PFSK-1 (cell line): ENCODE results near the gene C20orf96.

Experiments
- FOXP2 ChIP-seq: optimal IDR thresholded peaks from 2 replicates; pipeline ENCODE3; 2011; ENCODE audit warnings: borderline replicate concordance, control low read depth, inconsistent platforms; ENCODE audit not compliant: insufficient read depth; ENCODE audit errors: extremely low read length, extremely low read depth
- POLR2AphosphoS5 ChIP-seq: IDR thresholded peaks from 2 replicates; pipeline ENCODE4 v1.6.1; 2012; ENCODE audit warnings: low read depth, mild to moderate bottlenecking, control low read depth, low read length, moderate library complexity
- REST ChIP-seq, 2 experiments: IDR thresholded peaks; 2 replicates each; pipeline versions ENCODE4 v1.6.1 to v1.8.0; 2011 to 2012; ENCODE audit warnings: low read depth in 2 of 2, low read length in 2 of 2, control low read depth in 1 of 2, inconsistent platforms in 1 of 2, mild to moderate bottlenecking in 1 of 2, moderate library complexity in 1 of 2; ENCODE audit not compliant: insufficient read depth in 1 of 2
- SIN3A ChIP-seq: IDR thresholded peaks from 2 replicates; pipeline ENCODE4 v1.6.1; 2012; ENCODE audit warnings: mild to moderate bottlenecking, low read length, moderate library complexity, borderline replicate concordance; ENCODE audit not compliant: insufficient read depth
- TAF1 ChIP-seq: IDR thresholded peaks from 2 replicates; pipeline ENCODE4 v1.6.1; 2012; ENCODE audit warnings: low read length, control low read depth, borderline replicate concordance; ENCODE audit not compliant: insufficient read depth

C20orf96 gene

DNA sequence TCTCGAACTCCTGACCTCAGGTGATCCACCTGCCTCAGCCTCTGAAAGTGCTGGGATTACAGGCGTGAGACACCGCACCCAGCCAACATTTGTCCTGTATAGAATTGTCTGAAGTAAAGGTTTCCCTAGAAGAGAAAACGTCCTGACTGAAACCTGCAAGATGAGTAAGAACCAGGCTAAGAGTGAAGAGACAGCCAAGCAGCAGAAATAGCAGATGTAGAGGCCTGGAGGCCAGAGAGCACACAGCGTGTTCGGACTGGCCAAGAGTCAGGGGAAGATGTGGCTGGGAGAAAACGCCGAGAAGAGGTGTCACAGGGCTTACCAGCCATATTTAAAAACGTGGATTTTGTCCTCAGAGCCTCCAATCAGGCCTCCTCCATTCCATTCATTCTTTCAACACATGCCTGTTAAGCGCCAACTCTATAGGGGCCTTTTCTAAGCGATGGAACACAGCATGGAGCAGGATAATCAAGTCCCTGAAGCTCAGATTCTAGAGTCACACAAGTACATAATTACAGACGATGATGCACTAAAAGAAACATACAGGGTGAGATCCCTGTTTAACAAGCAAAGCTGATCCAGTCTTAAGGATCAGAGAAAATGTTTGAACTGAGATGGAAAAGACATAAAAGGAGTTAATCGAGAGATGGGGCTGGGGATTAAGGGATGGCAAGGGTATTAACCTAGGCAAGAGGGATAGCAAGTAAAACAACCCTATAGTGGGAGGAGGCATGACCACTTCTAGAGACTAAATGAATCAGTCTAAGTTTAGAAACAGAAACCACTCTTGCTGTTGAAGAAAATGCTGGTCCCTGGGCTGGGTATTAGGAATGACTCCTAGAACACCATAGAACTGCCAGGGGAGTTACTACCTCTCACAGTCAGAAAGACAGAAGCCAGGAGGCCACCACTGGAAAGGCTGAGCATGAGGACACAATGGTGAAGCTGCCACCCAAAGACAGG is 11.6 kb upstream of the C20orf96 start:
- no peak for TF ChIP-seq POLR2AphosphoS5
- no peak for TF ChIP-seq SIN3A

GRCh38 chr20:300345-300990 is 9.9 kb upstream of the C20orf96 start:
- TF ChIP-seq REST (IDR thresholded peaks at IDR 0.05; ENCODE audit: insufficient read depth in 1 of 2, low read depth in 2 of 2, low read length in 2 of 2): no peak

DNA sequence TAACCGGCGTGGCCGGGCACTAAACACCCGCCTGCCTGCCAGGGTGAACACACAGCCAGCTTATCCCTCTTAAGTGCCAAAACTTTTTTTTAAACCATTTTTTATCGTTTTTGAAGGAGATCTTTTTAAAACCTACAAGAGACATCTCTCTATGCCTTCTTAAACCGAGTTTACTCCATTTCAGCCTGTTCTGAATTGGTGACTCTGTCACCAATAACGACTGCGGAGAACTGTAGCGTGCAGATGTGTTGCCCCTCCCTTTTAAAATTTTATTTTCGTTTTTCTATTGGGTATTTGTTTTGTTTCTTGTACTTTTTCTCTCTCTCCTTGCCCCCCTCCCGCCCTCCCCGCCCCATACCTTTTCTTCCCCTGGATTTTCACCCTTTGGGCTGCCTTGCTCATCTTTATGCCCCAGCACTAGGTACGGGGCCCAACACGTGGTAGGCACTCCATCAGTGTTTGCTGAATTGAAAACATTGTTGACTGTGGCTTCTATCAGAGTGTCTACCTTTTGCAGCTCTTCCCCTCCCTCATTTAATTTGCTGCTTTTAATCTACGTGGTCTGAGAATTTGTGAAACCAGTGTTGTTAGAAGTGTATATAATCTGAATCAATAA is 8.3 kb upstream of the C20orf96 start:
- TF ChIP-seq REST (IDR thresholded peaks at IDR 0.05; ENCODE audit: insufficient read depth in 1 of 2, low read depth in 2 of 2, low read length in 2 of 2): no peak
- no peak for TF ChIP-seq TAF1
- no peak for TF ChIP-seq FOXP2
- no peak for TF ChIP-seq POLR2AphosphoS5
- TF ChIP-seq SIN3A: no peak

- TF ChIP-seq FOXP2 (no peak), TAF1 (peak; percentile 47; the same call in 1 of the 2 replicates), REST (IDR thresholded peaks at IDR 0.05; ENCODE audit: insufficient read depth in 1 of 2, low read depth in 2 of 2, low read length in 2 of 2) (peak in 1 of 2 experiments; percentile 40; a peak in 1 of 4 replicates), POLR2AphosphoS5 (peak; percentile 61; the same call in 1 of the 2 replicates), SIN3A (no peak; the same call in 1 of the 2 replicates)
These were observed 7.6 kb upstream of the C20orf96 start for GRCh38 chr20:297925-298775.

- TF ChIP-seq POLR2AphosphoS5 (peak; percentile 64; the same call in 1 of the 2 replicates), REST (IDR thresholded peaks at IDR 0.05; ENCODE audit: insufficient read depth in 1 of 2, low read depth in 2 of 2, low read length in 2 of 2) (peak in 1 of 2 experiments; percentile 36; a peak in 2 of 4 replicates), SIN3A (no peak), TAF1 (peak; percentile 95), FOXP2 (peak; percentile 71)
These were observed 6.8 kb upstream of the C20orf96 start, which contains the start of gene ZCCHC3 for GRCh38 chr20:297098-297924. TSS of gene ZCCHC3 (plus strand) at chr20:297570. CDS start at chr20:297587, 17 bp downstream.
